ENCODE measurements around the gene PTS. TPM values are rescaled to one million over a fixed set of nuclear protein-coding genes. Genes with fewer than 3 reads are reported as not detected.
"Not testable (repeated sequence)": the region's sequence is repeated elsewhere in the genome, so short reads cannot be mapped to it uniquely, and the experiment has no call there.

The PTS gene
- total and polyA plus RNA-seq, 4 donors: 11.3 to 106 (median 49.5) TPM

- Histone ChIP-seq H3K36me3 (ENCODE audit: control insufficient read depth in 4 of 4, insufficient read depth in 3 of 4, low read depth in 1 of 4, low read length in 3 of 4) (peaks cover 1 to 30% (median 10%) of the 10 kb centered on the region in 4 donors), H3K4me1 (ENCODE audit: control insufficient read depth in 4 of 4, insufficient read depth in 4 of 4, low read length in 3 of 4) (peaks cover 0 to 21% (median 16%) of the 10 kb centered on the region in 4 donors), H3K27ac (ENCODE audit: low read depth in 1 of 2, low read length in 2 of 2) (peak overlapping the region in 1 of 2 donors; percentile 43)
- not testable (repeated sequence) for H3K4me3 ChIP-seq (ENCODE audit: low read depth in 1 of 3, low read length in 3 of 3); H3K27me3 ChIP-seq (ENCODE audit: control insufficient read depth in 4 of 4, insufficient read depth in 4 of 4, low read length in 3 of 4); H3K9ac ChIP-seq (ENCODE audit: low read depth in 1 of 2, low read length in 2 of 2); DNase-seq (ENCODE audit: low spot score); H3K9me3 ChIP-seq (ENCODE audit: control insufficient read depth in 4 of 4, low read length in 3 of 4)
- TF ChIP-seq HNF4A (conservative IDR thresholded peaks at IDR 0.05) (peak in 1 of 2 donors; percentile 50), RAD21 (IDR thresholded peaks at IDR 0.05) (peak in 1 of 2 donors; percentile 15), SP1 (IDR thresholded peaks at IDR 0.05) (peak; percentile 33), RXRA (IDR thresholded peaks at IDR 0.05) (peak in 1 of 2 donors; percentile 51)
- WGBS: 84% methylated on average over 11 of the region's 11 CpGs
Observed at GRCh38 chr11:112195113-112195512, 31.1 kb upstream of the PTS start.

GRCh38 chr11:112195951-112196351 is 30.3 kb upstream of the PTS start:
- Histone ChIP-seq H3K4me1 (ENCODE audit: control insufficient read depth in 4 of 4, insufficient read depth in 4 of 4, low read length in 3 of 4) (peaks cover 0 to 21% (median 16%) of the 10 kb centered on the region in 4 donors), H3K4me3 (ENCODE audit: low read depth in 1 of 3, low read length in 3 of 3) (no peak overlapping the region), H3K27me3 (ENCODE audit: control insufficient read depth in 4 of 4, insufficient read depth in 4 of 4, low read length in 3 of 4) (no peaks in the 10 kb centered on the region), H3K36me3 (ENCODE audit: control insufficient read depth in 4 of 4, insufficient read depth in 3 of 4, low read depth in 1 of 4, low read length in 3 of 4) (peaks cover 1 to 34% (median 15%) of the 10 kb centered on the region in 4 donors), H3K9me3 (ENCODE audit: control insufficient read depth in 4 of 4, low read length in 3 of 4) (no peaks in the 10 kb centered on the region), H3K9ac (ENCODE audit: low read depth in 1 of 2, low read length in 2 of 2) (no peak overlapping the region), H3K27ac (ENCODE audit: low read depth in 1 of 2, low read length in 2 of 2) (no peak overlapping the region)
- TF ChIP-seq MAX (IDR thresholded peaks at IDR 0.05) (no peak), ZBTB33 (IDR thresholded peaks at IDR 0.05) (no peak), HNF4A (conservative IDR thresholded peaks at IDR 0.05) (no peak), EGR1 (IDR thresholded peaks at IDR 0.05; ENCODE audit: low read depth in 2 of 2) (no peak), JUND (IDR thresholded peaks at IDR 0.05) (no peak), CTCF (IDR thresholded peaks at IDR 0.05; ENCODE audit: low read depth, low read length, missing input control) (no peak), SP1 (IDR thresholded peaks at IDR 0.05) (no peak), YY1 (IDR thresholded peaks at IDR 0.05) (no peak), HNF4G (IDR thresholded peaks at IDR 0.05) (no peak), NR2F2 (IDR thresholded peaks at IDR 0.05) (no peak), FOXA1 (IDR thresholded peaks at IDR 0.05) (no peak), GABPA (IDR thresholded peaks at IDR 0.05 in 1 of 2, conservative IDR thresholded peaks at IDR 0.05 in 1 of 2) (no peak), RXRA (IDR thresholded peaks at IDR 0.05) (no peak), RAD21 (IDR thresholded peaks at IDR 0.05) (no peak), TAF1 (conservative IDR thresholded peaks at IDR 0.05) (no peak), FOXA2 (IDR thresholded peaks at IDR 0.05) (no peak), ATF3 (IDR thresholded peaks at IDR 0.05) (no peak)
- no peak for DNase-seq (ENCODE audit: low spot score)
- 53% methylated on average over 2 of the region's 2 CpGs for WGBS

Data from liver (tissue), 9 donors.